Stimulated activated CD4-positive, alpha-beta T cell treated with anti-CD3 and anti-CD28 coated beads, TNF-alpha, amount 100 ng/mL, for 48 hours (primary cell): ENCODE results near the gene ALAD.
"Not testable (repeated sequence)": the region's sequence is repeated elsewhere in the genome, so short reads cannot be mapped to it uniquely, and the experiment has no call there.

Experiments used
- DNase-seq, 3 donors: peaks; one replicate each; pipeline ENCODE4 v3.0.0-alpha.2; 2020; ENCODE audit warnings: low read depth in 3 of 3

The ALAD gene

GRCh38 chr9:113398796-113399195 is 2.3 kb downstream of the ALAD start:
- DNase-seq: no peak

GRCh38 chr9:113397203-113397631 is 3.9 kb downstream of the ALAD start:
- DNase-seq: no peak

GRCh38 chr9:113395000-113395861 is 5.9 kb downstream of the ALAD start:
- DNase-seq: no peak

GRCh38 chr9:113393281-113393680 is 7.8 kb downstream of the ALAD start:
- no peak for DNase-seq

GRCh38 chr9:113391917-113392316 is 9.2 kb downstream of the ALAD start:
- DNase-seq: no peak

GRCh38 chr9:113390192-113390960 is 10.7 kb downstream of the ALAD start:
- DNase-seq: no peak

GRCh38 chr9:113389451-113389850 is 11.6 kb downstream of the ALAD start:
- DNase-seq: no peak

- DNase-seq: no peak
Observed at GRCh38 chr9:113388833-113389232, 12.3 kb downstream of the ALAD start.

GRCh38 chr9:113387560-113388230 is 13.4 kb downstream of the ALAD start:
- no peak for DNase-seq

GRCh38 chr9:113386571-113387393 is 14.3 kb downstream of the ALAD start:
- no peak for DNase-seq

- DNase-seq: no peak
Observed at GRCh38 chr9:113381909-113382411, 19.1 kb downstream of the ALAD start.

GRCh38 chr9:113381441-113381840 is 19.6 kb downstream of the ALAD start:
- not testable (repeated sequence) for DNase-seq

GRCh38 chr9:113380869-113381378 is 20.2 kb downstream of the ALAD start:
- no peak for DNase-seq

GRCh38 chr9:113379829-113380210 is 21.3 kb downstream of the ALAD start:
- DNase-seq: not testable (repeated sequence)

GRCh38 chr9:113379094-113379828 is 21.8 kb downstream of the ALAD start:
- not testable (repeated sequence) for DNase-seq

- peak; percentile 55 to 83 (median 58) for DNase-seq
Observed at GRCh38 chr9:113376634-113377567, 24.2 kb downstream of the ALAD start, which contains the start of gene HDHD3. TSS of gene HDHD3 (minus strand) at chr9:113376986. CDS start at chr9:113374354, 2,632 bp downstream.

GRCh38 chr9:113375057-113376023 is 25.7 kb downstream of the ALAD start:
- DNase-seq: no peak
